GM20000 (cell line): ENCODE measurements around the gene DHRS3.
"Not testable (repeated sequence)": the region's sequence is repeated elsewhere in the genome, so short reads cannot be mapped to it uniquely, and the experiment has no call there.

ENCODE experiments used
- DNase-seq: peaks from one replicate; pipeline ENCODE4 v3.0.0; 2012; ENCODE audit warnings: low spot score
- CTCF ChIP-seq: IDR thresholded peaks from 2 replicates; pipeline ENCODE4 v1.5.1; 2012; ENCODE audit warnings: mild to moderate bottlenecking, control low read depth; ENCODE audit errors: extremely low read depth, missing control alignments

The DHRS3 gene

GRCh38 chr1:12617901-12618660 lies at the start of gene DHRS3:
DHRS3 (minus strand) TSS chr1:12618210; CDS start chr1:12617348, 862 bp downstream.
- TF ChIP-seq CTCF, result no peak
- DNase-seq, result peak; percentile 66

- DNase-seq, result no peak
- TF ChIP-seq CTCF, result no peak
These were observed 48.2 kb upstream of the DHRS3 start for GRCh38 chr1:12666141-12666735.

GRCh38 chr1:12665511-12665910 lies 47.5 kb upstream of the DHRS3 start:
- no peak for DNase-seq
- TF ChIP-seq CTCF, result no peak

- TF ChIP-seq CTCF, result no peak
- DNase-seq, result no peak
These were observed 44.5 kb upstream of the DHRS3 start for GRCh38 chr1:12662556-12662955.

- no peak for TF ChIP-seq CTCF
- no peak for DNase-seq
These were observed 43.7 kb upstream of the DHRS3 start for GRCh38 chr1:12661606-12662219.

GRCh38 chr1:12658531-12659453 lies 40.8 kb upstream of the DHRS3 start:
- TF ChIP-seq CTCF, result peak; percentile 59
- peak; percentile 86 for DNase-seq

- DNase-seq, result not testable (repeated sequence)
These were observed 40.0 kb upstream of the DHRS3 start for GRCh38 chr1:12657885-12658512.
